HG02970 (cell line): Measurements from ENCODE around the gene NPW.

Experiments used
- ATAC-seq: cut with Tn5 transposase; IDR thresholded peaks from one replicate; pipeline ENCODE4 v1.9.1; 2021; ENCODE audit warnings: mild to moderate bottlenecking, moderate library complexity, moderate number of reproducible peaks; ENCODE audit not compliant: unreplicated experiment, low FRiP score

The NPW gene

DNA sequence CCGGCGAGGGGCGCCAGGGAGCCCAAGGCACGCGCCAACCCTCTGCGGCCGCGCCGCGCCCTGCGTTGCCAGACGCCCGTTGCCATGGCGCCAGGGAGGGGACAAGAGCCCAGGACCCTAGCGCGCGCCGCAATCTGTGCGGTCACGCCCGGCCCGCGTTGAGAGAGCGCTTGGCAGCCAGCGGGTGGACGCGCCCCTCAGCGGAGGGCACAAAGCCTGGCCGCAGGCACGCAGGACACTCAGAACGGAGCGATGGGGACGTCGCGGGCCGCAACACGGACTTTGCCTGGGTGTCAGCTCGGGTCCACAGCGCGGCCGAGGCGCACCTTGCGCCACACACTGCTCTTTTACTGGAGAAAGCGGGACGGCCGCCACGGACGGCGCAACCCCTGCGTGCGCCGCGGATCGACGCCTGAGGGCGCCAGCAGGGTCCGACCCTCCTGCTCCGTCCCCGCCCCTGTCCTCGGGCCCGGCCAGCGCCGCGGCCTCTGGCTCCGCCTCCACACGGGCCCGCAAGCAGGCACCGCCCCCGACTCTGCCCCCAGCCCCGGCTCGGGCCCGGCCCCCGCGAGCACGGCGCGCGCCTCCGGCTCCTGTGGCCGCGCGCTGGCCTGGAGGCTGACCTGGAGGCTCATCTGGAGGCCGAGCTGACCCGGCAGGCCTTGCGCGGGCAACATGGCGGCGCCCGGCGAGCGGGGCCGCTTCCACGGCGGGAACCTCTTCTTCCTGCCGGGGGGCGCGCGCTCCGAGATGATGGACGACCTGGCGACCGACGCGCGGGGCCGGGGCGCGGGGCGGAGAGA is 35.8 kb upstream of the NPW start, which contains the start of gene GFER:
Gene GFER, plus strand, starts transcription at position 650 of the 803 bp plus-strand sequence. Its CDS starts 26 bp downstream, at position 676.
- ATAC-seq, result peak; percentile 64

DNA sequence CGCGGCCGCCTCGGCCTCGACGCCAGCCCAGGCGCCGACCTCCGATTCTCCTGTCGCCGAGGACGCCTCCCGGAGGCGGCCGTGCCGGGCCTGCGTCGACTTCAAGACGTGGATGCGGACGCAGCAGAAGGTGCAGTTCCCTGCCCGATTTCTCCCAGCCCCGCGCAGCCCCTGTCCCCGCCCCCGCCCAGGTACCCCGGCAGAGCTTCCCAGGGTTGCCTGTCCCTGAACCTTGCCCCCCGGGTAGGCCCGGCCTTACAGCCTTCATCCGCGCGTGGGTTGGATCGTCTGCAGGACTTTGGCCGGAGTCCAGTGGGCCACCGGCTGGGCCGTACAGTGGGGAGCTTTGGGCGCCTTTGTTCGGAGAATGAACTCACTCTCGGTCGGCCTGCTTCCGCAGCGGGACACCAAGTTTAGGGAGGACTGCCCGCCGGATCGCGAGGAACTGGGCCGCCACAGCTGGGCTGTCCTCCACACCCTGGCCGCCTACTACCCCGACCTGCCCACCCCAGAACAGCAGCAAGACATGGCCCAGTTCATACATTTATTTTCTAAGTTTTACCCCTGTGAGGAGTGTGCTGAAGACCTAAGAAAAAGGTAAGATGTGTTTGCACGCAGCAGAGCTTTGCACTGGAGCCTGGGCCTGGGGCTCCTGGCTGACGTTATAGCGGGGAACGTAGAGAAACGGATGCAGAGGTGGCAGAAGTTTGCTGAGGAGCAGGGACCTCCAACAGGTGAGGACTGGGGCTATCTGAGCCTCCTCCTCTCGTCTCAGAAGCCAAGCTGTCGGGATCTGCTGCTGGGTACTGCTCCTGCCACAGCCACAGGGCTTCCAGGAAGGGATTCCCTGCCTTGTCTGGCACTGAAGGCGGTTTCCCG is 35.0 kb upstream of the NPW start:
- ATAC-seq, result no peak

DNA sequence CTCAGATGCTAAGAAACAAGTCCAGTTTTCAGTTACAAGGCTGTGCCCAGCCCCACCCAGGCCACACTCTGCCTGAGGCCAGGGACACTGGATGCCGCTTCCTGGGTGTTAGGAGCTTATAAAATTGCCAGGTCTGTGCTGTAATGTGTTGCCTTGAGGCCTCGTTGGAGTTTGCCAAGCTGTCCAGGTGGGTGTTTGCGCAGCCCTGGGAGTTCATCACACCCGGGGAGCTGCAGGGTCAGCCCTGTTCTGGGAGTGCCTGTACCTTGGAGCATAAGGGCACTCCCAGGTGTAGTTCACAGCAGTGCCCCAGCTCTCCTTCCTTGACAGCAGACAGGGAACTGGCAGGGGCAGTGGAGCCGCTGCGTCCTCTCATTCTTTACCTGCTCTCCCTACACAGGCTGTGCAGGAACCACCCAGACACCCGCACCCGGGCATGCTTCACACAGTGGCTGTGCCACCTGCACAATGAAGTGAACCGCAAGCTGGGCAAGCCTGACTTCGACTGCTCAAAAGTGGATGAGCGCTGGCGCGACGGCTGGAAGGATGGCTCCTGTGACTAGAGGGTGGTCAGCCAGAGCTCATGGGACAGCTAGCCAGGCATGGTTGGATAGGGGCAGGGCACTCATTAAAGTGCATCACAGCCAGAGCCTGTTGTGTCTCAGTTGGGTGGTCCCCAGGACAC is 34.0 kb upstream of the NPW start:
- no peak for ATAC-seq

DNA sequence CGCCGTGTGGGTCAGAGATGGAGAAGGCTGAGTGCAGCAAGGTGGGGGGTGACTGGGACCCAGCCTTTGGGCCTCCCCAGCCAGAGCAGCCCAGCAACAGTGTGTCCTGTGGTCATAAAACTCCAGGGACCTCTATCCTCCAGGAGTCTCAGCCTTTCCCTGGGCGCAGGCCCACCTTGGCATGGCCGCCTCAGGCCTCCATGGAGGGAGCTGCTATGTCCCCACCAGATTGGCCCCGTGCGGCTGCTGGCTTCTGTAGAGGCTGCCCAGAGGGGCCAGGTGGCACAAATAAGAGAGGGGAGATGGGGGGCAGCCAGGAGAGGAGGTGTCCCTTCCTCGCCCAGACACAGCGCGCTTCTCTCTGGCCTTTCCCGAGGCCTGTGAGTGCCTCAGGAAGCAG is 32.4 kb upstream of the NPW start:
- ATAC-seq, result no peak

DNA sequence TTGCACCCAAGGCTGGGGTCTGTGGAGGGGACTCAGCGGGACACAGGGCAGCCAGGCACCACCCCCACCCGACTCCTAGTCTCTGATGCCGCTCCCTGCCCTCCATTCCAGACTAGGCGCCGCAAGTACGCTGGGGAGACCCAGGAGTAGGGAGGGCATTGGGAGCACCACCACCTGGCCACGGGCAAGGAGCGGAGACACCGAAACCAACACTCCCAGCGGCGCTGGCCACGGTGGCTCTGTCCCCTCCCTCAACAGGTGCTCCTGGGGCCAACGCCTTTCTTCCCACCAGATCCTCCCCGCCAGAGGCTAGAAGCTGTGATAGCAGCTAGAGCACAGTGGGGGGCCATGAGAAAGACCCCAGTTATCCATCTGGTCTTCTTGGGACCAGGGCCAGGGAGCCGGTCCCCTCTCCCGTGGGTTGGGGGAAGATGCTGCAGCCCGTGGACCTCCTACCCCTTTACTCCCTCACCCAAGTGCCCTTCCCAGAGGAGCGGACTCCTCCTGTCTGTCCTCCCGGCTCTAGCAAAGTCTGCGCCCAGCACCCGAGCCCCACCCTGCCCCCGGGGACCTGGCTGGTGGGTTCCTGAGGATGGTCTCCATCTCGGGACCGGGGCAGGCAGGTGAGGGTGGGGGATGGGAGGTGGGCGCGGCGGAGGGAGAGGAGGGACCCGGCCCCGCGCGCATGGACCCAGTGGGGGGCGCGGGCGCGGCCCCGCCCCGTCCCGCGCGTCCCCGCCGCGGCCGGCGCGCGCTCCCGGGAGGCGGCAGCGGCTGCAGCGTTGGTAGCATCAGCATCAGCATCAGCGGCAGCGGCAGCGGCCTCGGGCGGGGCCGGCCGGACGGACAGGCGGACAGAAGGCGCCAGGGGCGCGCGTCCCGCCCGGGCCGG is 30.1 kb upstream of the NPW start, which contains the start of gene SYNGR3:
Gene SYNGR3, plus strand, starts transcription at position 762 of the 892 bp plus-strand sequence. CDS start 133 bp downstream, outside the sequence.
- no peak for ATAC-seq

DNA sequence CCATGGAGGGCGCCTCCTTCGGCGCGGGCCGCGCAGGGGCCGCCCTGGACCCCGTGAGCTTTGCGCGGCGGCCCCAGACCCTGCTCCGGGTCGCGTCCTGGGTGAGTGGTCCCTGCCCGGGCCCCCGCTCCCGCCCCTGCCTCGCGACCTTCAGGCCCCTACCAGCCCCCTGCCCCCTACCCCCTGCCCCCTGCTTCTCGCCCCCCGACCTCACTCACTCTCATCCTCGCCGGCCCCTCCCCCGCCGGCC is 29.6 kb upstream of the NPW start:
- ATAC-seq, result no peak

DNA sequence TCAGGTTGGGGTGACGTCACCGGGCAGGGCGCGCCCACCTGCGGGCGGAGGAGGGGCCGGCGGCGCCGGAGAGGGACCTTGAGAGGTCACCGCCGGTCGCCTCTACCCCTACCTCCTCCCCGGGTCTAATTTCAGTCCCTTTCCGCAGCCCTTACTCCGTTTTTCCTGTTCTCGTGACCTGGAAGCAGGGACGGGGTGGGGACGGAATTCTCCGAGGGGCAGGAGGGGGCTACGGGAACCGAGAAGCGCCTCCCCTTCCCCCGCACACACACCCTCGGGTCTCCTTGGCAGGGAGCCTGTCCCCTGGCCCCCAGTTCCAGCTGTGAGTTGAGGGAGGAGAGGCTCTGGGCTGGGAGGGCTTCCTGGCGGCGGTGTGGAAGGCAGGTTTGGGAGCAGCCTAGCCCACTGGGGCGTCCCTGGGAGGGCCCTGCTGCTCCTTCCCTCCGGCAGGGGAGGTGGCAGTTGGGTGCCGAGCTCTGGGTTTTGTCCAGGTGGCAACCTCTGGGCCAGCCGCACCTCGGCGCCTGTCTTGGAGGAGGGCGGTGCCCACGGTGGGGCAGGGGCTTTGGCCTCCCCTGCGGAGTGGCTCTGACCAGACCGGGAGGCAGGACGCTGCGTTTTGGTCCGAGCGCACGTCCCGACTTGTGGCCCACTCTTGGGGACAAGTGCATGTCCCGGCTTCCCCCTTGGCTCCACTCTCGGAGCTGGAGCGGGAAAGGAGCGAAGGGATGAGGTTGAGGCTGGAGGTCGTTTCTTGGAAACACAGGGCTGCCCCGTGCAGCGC is 29.0 kb upstream of the NPW start:
- ATAC-seq, result no peak

DNA sequence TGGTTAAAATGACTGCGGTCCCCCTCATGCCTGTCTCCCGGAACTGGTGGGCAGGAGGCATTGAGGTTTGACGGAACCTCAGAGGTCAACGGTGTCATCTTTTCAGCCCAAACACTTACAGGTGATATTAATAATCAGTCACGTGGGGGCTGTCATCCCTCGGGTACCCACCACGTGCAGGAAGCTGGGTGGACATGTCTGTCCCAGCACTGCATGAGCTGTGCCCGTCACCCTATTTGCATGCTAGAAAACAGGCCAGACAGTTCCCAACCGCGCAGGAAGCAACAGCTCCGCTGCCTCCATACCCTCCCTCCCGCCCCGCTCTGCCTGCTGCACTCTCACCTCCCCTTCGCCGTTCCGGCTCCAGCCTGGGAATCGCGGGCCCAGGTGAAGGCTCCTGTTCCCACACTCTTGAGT is 28.4 kb upstream of the NPW start:
- ATAC-seq, result peak; percentile 24

DNA sequence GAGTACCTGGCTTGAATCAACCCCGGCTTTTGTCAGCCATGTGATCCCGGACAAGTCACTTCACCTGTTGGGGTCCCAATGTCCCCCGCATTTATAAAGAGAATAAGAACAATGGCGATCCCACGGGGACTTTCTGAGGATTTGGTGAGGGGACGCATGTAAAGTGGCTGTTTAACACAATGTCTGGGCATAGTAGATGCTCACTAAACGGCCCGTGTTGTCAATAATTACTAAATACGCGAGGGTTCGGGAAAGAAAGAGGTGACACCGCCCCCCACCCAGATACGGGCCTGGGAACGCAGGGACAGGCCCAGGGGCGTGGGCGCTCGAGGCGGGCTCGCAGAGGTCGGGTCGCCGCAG is 28.0 kb upstream of the NPW start:
- ATAC-seq, result no peak

DNA sequence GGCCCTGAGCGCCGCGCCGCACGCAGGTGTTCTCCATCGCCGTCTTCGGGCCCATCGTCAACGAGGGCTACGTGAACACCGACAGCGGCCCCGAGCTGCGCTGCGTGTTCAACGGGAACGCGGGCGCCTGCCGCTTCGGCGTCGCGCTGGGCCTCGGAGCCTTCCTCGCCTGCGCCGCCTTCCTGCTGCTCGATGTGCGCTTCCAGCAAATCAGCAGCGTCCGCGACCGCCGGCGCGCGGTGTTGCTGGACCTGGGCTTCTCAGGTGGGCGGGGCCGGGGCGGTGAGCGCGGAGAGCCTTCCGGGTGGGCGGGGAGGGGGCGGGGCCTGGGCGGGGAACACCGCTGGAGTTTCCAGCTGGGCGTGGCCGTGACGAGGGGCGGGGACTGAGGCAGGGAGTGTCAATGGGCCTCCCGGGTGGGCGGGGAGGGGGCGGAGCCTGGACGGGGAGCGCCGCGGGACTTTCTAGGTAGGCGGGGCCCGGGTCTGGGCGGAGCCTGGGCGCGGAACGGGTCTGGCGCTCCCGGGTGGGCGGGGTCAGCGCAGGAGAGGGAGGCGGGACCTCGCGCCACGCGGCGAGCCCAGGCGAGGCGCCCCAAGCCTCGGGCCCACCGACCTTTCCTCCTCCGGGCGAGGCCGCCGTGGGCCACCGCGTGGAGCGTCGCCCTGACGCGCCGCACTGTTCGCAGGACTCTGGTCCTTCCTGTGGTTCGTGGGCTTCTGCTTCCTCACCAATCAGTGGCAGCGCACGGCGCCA is 27.5 kb upstream of the NPW start:
- peak; percentile 59 for ATAC-seq

DNA sequence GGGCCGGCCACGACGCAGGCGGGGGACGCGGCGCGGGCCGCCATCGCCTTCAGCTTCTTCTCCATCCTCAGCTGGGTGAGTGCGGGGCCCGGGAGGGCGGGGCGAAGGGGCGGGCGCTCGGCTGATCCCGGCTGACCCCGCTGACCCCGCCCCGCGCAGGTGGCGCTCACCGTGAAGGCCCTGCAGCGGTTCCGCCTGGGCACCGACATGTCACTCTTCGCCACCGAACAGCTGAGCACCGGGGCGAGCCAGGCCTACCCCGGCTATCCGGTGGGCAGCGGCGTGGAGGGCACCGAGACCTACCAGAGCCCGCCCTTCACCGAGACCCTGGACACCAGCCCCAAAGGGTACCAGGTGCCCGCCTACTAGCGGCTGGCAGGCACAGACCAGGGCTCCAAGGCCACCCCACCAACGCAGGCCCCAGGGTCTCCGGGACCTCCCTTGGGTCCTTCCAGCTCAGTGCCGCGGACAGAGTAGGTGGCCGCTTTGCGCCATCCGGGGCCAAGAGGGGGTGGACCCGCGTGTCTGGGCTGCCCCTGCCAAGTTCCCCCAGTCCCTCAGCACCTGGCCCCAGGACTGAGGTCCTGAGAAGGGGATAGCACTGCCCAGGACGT is 26.8 kb upstream of the NPW start:
- ATAC-seq, result no peak

DNA sequence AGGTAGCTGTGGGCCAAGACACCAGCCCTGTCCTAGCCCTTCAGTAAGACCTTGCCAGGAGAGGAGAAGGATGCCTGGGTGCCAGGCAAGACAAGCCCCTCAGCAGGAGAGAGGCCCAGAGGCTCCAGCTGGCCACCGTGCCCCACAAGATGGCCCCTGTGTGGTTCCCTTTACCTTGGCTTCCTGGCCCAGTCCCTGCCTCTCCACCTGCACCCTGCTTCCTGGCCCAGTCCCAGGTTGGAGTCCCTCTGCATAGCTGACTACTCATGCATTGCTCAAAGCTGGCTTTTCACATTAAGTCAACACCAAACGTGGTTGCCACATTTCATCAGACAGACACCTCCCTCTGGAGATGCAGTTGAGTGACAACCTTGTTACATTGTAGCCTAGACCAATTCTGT is 25.9 kb upstream of the NPW start:
- no peak for ATAC-seq

DNA sequence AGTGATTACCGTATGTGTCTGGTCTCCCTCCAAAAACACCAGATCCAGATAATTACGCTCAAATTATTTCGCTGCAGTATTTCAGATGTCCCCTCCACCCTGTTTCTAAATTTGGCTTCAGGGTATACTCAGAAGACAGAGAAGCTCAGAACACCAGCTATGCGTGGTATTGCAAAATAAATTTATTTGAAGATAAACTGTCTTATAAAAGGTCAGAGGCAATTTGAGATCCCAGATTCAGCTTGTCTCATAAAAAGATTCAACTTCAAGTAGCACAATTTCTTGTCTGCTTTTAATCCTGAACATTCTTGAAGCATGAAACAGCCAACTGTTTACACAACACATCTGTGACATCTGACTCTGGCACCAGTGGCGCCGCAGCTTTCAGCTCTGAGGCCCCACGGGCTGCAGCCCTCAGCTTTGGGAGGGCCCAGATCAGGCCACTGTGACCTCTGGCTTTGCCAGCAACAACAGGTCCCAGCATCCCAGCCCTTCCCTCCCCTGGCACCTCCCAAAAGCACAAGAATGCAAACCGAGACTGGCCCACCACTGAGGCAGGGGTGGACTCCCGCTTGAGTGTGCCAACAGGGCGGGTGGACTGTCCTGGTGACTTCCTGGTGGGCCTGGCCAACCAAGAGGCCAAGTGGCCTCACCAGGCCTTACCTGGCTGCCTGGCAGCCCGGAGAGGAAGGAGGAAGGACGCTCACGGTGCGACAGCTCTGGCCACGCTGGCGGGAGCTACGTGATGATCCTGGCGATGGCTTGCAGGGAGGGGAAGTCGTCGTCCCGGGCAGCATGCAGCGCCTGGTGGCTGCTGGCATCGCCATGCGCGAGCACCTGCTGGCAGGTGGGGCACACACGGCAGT is 21.9 kb upstream of the NPW start:
- no peak for ATAC-seq

DNA sequence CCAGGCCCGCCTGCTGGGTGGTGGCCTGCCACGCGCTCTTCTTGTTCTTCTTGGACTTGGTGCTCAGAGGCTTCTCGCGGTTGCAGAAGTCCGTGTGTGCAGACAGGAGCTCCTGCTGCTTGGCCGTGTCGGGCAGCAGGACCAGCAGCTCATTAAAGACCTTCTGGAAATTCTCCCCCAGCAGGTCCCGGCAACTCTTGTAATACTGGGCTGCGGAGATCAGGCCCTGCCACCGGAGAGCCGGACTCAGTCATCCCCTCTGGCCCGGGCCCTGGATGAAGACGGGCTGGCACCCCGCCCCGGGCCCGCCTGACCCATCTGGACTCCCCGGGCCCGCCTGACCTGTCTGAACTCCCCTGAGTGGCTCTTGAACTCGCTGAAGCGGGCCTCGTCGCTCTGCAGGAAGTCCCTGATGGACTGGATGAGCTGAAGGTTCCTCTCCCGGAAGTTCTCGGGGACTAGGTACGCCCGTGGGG is 21.2 kb upstream of the NPW start:
- no peak for ATAC-seq

DNA sequence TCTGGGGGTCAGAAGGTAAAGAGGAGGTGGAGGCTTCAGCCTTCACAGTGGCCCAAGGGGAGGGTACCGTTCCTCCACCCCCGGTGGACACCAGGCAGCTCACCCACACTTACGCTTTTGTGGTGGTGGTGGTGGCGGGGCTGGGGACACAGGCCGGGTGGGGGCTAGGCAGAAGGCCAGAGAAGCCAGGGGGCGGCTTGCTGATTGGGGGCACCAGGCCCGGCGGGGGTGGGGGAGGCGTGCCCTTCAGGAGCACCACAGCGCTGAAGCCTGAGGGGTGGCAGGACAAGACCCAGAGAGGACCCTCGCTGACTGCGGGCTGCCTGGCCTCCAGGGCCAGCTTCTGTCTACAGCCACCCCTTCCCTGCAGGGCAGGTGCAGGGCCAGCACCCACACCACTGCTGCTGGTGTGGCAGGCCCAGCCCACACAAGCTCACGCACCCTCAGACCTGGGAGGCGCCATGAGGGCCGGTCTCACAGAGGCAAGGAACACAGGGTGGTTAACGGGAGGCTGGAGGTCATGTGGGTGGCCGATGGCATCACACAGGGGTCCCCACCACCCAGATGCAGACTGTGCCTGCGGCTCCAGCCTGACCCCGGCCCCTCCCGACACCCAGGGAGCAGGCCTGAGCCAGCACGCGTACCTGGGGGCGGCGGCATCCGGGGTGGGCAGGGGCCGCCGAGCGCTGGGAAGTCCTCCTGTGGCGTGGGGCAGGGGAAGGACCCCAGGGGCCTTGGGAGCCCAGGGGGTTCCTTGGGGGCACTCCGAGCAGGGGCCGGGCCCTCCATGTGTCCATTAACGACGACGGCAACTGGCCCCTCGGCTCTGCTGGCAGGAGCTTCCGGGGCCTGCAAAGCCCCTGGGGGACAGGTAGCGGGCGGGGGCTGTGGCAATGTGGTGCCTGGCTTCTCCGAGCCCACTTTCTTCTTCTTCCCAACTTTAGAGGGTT is 20.5 kb upstream of the NPW start:
- ATAC-seq, result no peak

DNA sequence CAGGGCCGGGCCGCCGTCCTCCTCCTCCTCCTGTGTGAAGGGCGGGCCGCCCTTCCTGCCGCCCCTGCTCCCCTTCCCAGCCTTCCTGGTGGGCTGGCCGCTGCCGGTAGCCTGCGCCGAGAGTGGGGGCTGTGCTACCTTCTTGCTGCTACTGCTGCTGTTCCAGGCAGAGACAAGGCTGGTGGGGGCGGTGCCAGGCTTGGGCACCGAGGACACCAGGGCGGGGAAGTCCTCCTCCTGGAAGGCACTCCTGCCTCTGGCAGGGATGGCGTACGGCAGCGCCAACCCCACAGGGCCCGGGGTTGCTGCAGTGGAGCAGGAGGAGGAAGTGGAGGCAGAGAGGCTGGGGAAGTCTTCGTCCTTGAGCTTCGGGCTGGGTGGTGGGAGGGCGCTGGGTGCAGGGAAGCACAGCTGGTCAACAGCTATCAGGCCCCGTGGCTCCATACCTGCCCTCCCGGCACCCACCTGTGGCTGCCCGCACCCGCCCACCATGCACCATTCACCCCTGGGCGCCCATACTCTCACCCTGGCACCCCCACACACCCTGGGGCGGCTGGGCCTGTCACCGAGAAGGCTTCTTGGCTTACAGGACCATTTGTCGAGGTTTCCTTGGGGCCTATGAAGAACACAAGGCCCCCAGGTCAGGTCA is 19.6 kb upstream of the NPW start:
- no peak for ATAC-seq
